ENCODE measurements around the gene EPB41L4A.

EPB41L4A gene

DNA sequence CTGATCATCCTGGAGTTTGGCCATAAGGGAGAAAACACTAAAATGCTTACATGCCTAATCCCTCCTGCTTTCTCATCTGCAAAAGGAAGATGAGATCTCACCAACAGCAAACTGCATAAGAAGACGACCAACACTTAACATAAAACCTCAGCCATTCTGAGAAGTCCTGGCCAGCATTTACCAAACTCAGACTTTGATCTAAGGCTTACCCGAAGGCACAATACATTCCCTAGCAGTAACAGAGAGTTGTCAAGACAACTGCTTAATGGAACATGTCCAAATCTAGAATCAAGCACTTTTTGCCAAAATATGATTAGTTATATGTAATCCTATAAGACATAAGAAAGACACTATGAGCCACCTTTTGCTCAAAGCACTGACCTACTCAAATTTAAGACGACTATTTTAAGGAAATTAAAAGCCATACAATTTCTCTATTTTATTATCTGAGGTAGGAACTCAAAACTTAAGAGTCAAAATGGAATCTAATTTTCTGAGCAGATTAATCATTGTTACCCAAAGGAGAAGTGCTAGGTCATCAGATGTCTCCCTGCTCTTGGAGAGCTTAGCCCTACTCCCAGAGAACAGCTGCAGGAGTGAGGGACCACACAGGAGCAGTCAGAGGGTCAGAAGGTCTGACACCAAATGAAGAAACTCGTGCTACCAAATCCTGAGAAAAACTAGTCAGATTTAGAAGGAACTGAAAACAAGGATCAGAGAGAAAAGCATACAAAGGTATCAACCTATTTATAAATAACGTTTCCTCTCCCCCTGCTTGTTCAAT is 39.3 kb downstream of the EPB41L4A start:
- no peak overlapping the region for H3K4ac ChIP-seq (ENCODE audit: low read depth, low read length)

DNA sequence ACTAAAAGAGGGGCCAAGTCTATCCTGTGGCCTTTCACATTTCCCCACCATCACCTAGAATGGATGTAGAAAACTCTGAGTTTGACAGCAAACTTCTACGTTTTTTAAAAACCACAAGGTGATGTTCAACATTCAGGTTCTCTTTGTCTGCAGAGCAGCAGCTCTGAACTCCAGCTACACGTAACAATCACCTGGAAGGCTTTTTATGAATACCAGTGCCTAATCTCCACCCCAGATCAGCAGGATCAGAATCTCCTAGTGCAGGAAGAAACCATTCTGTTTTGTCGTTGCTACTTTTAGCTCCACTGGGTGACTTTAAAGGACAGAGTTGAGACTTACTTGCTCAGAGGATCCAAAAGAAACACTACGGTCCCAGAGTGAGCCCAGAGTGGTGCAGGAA is 44.3 kb downstream of the EPB41L4A start:
- Histone ChIP-seq H3K4me3 (ENCODE audit: low read length) (no peak overlapping the region), H3K9ac (ENCODE audit: low read length) (no peak overlapping the region), H3K27ac (ENCODE audit: low read depth, low read length) (no peak overlapping the region), H2BK5ac (ENCODE audit: low read length) (no peak overlapping the region), H2AK5ac (ENCODE audit: low read length) (no peak overlapping the region), H4K8ac (ENCODE audit: low read depth, low read length) (no peak overlapping the region), H3K23ac (ENCODE audit: low read length) (no peak overlapping the region), H3K4me2 (ENCODE audit: low read length) (no peak overlapping the region), H3K27me3 (ENCODE audit: insufficient read depth, low read length, poor library complexity) (no peaks in the 10 kb centered on the region), H3K79me2 (ENCODE audit: control insufficient read depth, insufficient read depth, low read length) (no peaks in the 10 kb centered on the region), H2BK15ac (replicated peaks; ENCODE audit: low read depth) (no peak overlapping the region), H3K4me1 (ENCODE audit: control insufficient read depth, low read depth, low read length) (no peaks in the 10 kb centered on the region), H3K56ac (ENCODE audit: low read length) (no peak overlapping the region), H3K18ac (ENCODE audit: low read length) (no peak overlapping the region), H2BK120ac (ENCODE audit: low read depth, low read length) (no peak overlapping the region), H4K5ac (ENCODE audit: low read length) (no peak overlapping the region), H3K4ac (ENCODE audit: low read depth, low read length) (no peak overlapping the region), H3K36me3 (ENCODE audit: control insufficient read depth, insufficient read depth, low read length) (no peaks in the 10 kb centered on the region), H3K79me1 (ENCODE audit: low read length) (peaks cover 2% of the 10 kb centered on the region)
- no peak for DNase-seq
- no CpG with 5 or more reads among the region's 4 CpGs for WGBS (ENCODE audit: extremely low coverage, insufficient coverage, low lambda C conversion rate)

More for the DNA sequence above, 39.3 kb downstream of the EPB41L4A start:
- no peak overlapping the region for H3K4me2 ChIP-seq (ENCODE audit: low read length)
- H4K8ac ChIP-seq (ENCODE audit: low read depth, low read length): no peak overlapping the region
- H3K27ac ChIP-seq (ENCODE audit: low read depth, low read length): no peak overlapping the region
- no peak overlapping the region for H3K9ac ChIP-seq (ENCODE audit: low read length)
- H3K4me1 ChIP-seq (ENCODE audit: control insufficient read depth, low read depth, low read length): no peaks in the 10 kb centered on the region
- no peak overlapping the region for H3K23ac ChIP-seq (ENCODE audit: low read length)
- no peak overlapping the region for H3K18ac ChIP-seq (ENCODE audit: low read length)
- no peak for DNase-seq
- H2BK120ac ChIP-seq (ENCODE audit: low read depth, low read length): no peak overlapping the region
- H4K5ac ChIP-seq (ENCODE audit: low read length): no peak overlapping the region
- no peaks in the 10 kb centered on the region for H3K27me3 ChIP-seq (ENCODE audit: insufficient read depth, low read length, poor library complexity)
- WGBS (ENCODE audit: extremely low coverage, insufficient coverage, low lambda C conversion rate): no CpG with 5 or more reads among the region's 5 CpGs
- H3K79me1 ChIP-seq (ENCODE audit: low read length): peaks cover 2% of the 10 kb centered on the region
- no peak overlapping the region for H3K4me3 ChIP-seq (ENCODE audit: low read length)
- no peak overlapping the region for H2AK5ac ChIP-seq (ENCODE audit: low read length)
- no peaks in the 10 kb centered on the region for H3K79me2 ChIP-seq (ENCODE audit: control insufficient read depth, insufficient read depth, low read length)
- no peak overlapping the region for H3K56ac ChIP-seq (ENCODE audit: low read length)
- no peak overlapping the region for H2BK5ac ChIP-seq (ENCODE audit: low read length)
- H3K36me3 ChIP-seq (ENCODE audit: control insufficient read depth, insufficient read depth, low read length): no peaks in the 10 kb centered on the region
- H2BK15ac ChIP-seq (replicated peaks; ENCODE audit: low read depth): no peak overlapping the region

DNA sequence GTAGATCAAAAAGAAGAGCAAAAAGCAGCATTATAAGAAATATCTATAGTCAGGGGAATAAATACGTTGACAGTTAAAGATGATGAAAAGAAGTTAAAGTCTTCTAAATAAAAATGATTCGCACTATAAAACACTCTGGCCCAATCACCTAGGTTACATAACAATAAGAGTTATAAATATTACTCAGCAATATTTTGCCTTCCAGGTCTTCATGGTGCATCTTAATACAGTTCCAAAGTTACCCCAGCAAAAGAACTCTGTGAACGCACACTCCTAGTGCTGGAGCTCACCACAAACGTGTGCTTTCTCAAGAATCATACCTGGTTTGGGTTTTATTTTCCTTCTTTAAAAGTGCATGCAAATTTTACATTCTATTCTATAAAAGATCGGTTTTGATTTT is 44.7 kb downstream of the EPB41L4A start:
- no peak overlapping the region for H3K4me2 ChIP-seq (ENCODE audit: low read length)
- H2BK120ac ChIP-seq (ENCODE audit: low read depth, low read length): no peak overlapping the region
- no peak overlapping the region for H4K8ac ChIP-seq (ENCODE audit: low read depth, low read length)
- no peak for DNase-seq
- no peak overlapping the region for H2BK5ac ChIP-seq (ENCODE audit: low read length)
- no peak overlapping the region for H4K5ac ChIP-seq (ENCODE audit: low read length)
- no peaks in the 10 kb centered on the region for H3K36me3 ChIP-seq (ENCODE audit: control insufficient read depth, insufficient read depth, low read length)
- no peak overlapping the region for H2AK5ac ChIP-seq (ENCODE audit: low read length)
- H3K27me3 ChIP-seq (ENCODE audit: insufficient read depth, low read length, poor library complexity): no peaks in the 10 kb centered on the region
- H3K79me1 ChIP-seq (ENCODE audit: low read length): peaks cover 2% of the 10 kb centered on the region
- no CpG with 5 or more reads among the region's 5 CpGs for WGBS (ENCODE audit: extremely low coverage, insufficient coverage, low lambda C conversion rate)
- no peaks in the 10 kb centered on the region for H3K4me1 ChIP-seq (ENCODE audit: control insufficient read depth, low read depth, low read length)
- no peak overlapping the region for H2BK15ac ChIP-seq (replicated peaks; ENCODE audit: low read depth)
- no peak overlapping the region for H3K4me3 ChIP-seq (ENCODE audit: low read length)
- no peak overlapping the region for H3K4ac ChIP-seq (ENCODE audit: low read depth, low read length)
- no peak overlapping the region for H3K9ac ChIP-seq (ENCODE audit: low read length)
- no peaks in the 10 kb centered on the region for H3K79me2 ChIP-seq (ENCODE audit: control insufficient read depth, insufficient read depth, low read length)
- no peak overlapping the region for H3K27ac ChIP-seq (ENCODE audit: low read depth, low read length)
- no peak overlapping the region for H3K56ac ChIP-seq (ENCODE audit: low read length)
- H3K18ac ChIP-seq (ENCODE audit: low read length): no peak overlapping the region
- no peak overlapping the region for H3K23ac ChIP-seq (ENCODE audit: low read length)

DNA sequence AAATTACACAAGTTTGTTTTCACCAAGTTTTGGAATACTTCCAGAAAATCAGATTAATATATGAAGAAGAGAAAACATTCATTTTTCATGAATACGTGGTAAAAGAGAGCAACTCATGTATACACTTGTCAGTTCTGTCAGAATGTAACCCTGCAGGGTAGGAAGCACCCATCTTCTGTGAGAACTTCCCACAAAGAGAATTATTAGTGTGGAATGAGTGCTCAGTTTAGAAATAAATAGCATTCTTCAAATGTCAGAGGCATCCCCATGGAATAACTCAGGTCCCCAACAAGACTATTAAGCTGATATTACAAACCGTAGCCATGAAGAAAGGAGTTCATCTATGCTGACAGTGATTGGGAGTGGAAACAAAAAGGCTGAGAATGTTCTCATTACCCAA is 45.2 kb downstream of the EPB41L4A start:
- H3K4me3 ChIP-seq (ENCODE audit: low read length): no peak overlapping the region
- H3K56ac ChIP-seq (ENCODE audit: low read length): no peak overlapping the region
- no peaks in the 10 kb centered on the region for H3K36me3 ChIP-seq (ENCODE audit: control insufficient read depth, insufficient read depth, low read length)
- no peak overlapping the region for H2AK5ac ChIP-seq (ENCODE audit: low read length)
- H4K8ac ChIP-seq (ENCODE audit: low read depth, low read length): no peak overlapping the region
- H3K79me1 ChIP-seq (ENCODE audit: low read length): peaks cover 1% of the 10 kb centered on the region
- H3K79me2 ChIP-seq (ENCODE audit: control insufficient read depth, insufficient read depth, low read length): no peaks in the 10 kb centered on the region
- H3K4me2 ChIP-seq (ENCODE audit: low read length): no peak overlapping the region
- H3K4ac ChIP-seq (ENCODE audit: low read depth, low read length): no peak overlapping the region
- no CpG with 5 or more reads among the region's 2 CpGs for WGBS (ENCODE audit: extremely low coverage, insufficient coverage, low lambda C conversion rate)
- H3K27me3 ChIP-seq (ENCODE audit: insufficient read depth, low read length, poor library complexity): no peaks in the 10 kb centered on the region
- no peak overlapping the region for H2BK120ac ChIP-seq (ENCODE audit: low read depth, low read length)
- no peak overlapping the region for H3K9ac ChIP-seq (ENCODE audit: low read length)
- H3K27ac ChIP-seq (ENCODE audit: low read depth, low read length): no peak overlapping the region
- no peak overlapping the region for H3K23ac ChIP-seq (ENCODE audit: low read length)
- H3K4me1 ChIP-seq (ENCODE audit: control insufficient read depth, low read depth, low read length): no peaks in the 10 kb centered on the region
- no peak for DNase-seq
- no peak overlapping the region for H4K5ac ChIP-seq (ENCODE audit: low read length)
- no peak overlapping the region for H2BK5ac ChIP-seq (ENCODE audit: low read length)
- H3K18ac ChIP-seq (ENCODE audit: low read length): no peak overlapping the region
- H2BK15ac ChIP-seq (replicated peaks; ENCODE audit: low read depth): no peak overlapping the region

DNA sequence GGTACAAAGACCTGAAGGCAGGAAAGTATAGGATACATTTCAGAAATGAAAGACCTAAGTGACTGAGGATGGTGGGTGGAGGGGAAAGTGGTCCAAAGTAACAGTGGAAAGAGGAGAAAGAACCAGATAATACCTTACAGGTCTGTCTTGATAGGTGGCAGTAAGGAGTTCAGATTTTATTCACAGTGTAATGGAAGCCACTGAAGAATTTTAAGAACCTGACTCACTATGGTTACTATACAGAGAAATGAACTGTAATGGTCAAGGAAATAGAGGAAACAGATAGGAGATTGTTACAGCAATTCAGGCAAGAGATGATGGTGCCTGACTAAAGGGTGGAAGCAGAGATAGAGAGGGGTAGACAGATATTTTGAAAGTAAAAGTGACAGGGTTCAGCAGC is 46.5 kb downstream of the EPB41L4A start:
- no peak overlapping the region for H2AK5ac ChIP-seq (ENCODE audit: low read length)
- no peak overlapping the region for H3K4me2 ChIP-seq (ENCODE audit: low read length)
- H3K56ac ChIP-seq (ENCODE audit: low read length): no peak overlapping the region
- no peak overlapping the region for H3K9ac ChIP-seq (ENCODE audit: low read length)
- H3K4ac ChIP-seq (ENCODE audit: low read depth, low read length): no peak overlapping the region
- H2BK120ac ChIP-seq (ENCODE audit: low read depth, low read length): no peak overlapping the region
- H3K79me2 ChIP-seq (ENCODE audit: control insufficient read depth, insufficient read depth, low read length): no peaks in the 10 kb centered on the region
- no peak overlapping the region for H2BK5ac ChIP-seq (ENCODE audit: low read length)
- no peak overlapping the region for H3K23ac ChIP-seq (ENCODE audit: low read length)
- H3K36me3 ChIP-seq (ENCODE audit: control insufficient read depth, insufficient read depth, low read length): no peaks in the 10 kb centered on the region
- no peak overlapping the region for H3K4me3 ChIP-seq (ENCODE audit: low read length)
- no peak overlapping the region for H4K8ac ChIP-seq (ENCODE audit: low read depth, low read length)
- no peaks in the 10 kb centered on the region for H3K79me1 ChIP-seq (ENCODE audit: low read length)
- H3K27ac ChIP-seq (ENCODE audit: low read depth, low read length): no peak overlapping the region
- DNase-seq: no peak
- H3K4me1 ChIP-seq (ENCODE audit: control insufficient read depth, low read depth, low read length): no peaks in the 10 kb centered on the region
- H3K27me3 ChIP-seq (ENCODE audit: insufficient read depth, low read length, poor library complexity): no peaks in the 10 kb centered on the region
- H3K18ac ChIP-seq (ENCODE audit: low read length): no peak overlapping the region
- no peak overlapping the region for H4K5ac ChIP-seq (ENCODE audit: low read length)
- no peak overlapping the region for H2BK15ac ChIP-seq (replicated peaks; ENCODE audit: low read depth)

DNA sequence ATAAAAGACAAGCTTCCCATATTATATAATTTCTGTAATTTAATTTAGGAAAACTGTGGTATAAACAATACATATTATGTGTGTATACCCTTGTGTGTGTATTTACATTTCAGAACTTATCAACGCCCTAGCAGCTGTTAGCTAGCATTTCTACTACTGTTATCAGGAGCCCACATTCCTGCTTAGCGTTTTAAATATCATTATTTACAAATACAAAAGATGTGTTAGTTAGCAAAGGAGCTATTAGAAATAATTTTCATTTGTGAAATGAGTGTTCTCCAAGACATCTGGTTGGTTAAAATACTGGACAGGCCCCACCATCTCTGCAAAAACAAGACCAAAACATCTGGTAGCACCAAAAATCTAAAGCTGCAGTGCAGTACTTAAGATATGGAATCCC is 48.0 kb downstream of the EPB41L4A start:
- no peak overlapping the region for H3K23ac ChIP-seq (ENCODE audit: low read length)
- H2AK5ac ChIP-seq (ENCODE audit: low read length): no peak overlapping the region
- H3K27me3 ChIP-seq (ENCODE audit: insufficient read depth, low read length, poor library complexity): no peaks in the 10 kb centered on the region
- no peak overlapping the region for H2BK5ac ChIP-seq (ENCODE audit: low read length)
- H3K4me1 ChIP-seq (ENCODE audit: control insufficient read depth, low read depth, low read length): no peaks in the 10 kb centered on the region
- no peak overlapping the region for H2BK120ac ChIP-seq (ENCODE audit: low read depth, low read length)
- H3K36me3 ChIP-seq (ENCODE audit: control insufficient read depth, insufficient read depth, low read length): no peaks in the 10 kb centered on the region
- H4K5ac ChIP-seq (ENCODE audit: low read length): no peak overlapping the region
- H3K4me2 ChIP-seq (ENCODE audit: low read length): no peak overlapping the region
- H3K56ac ChIP-seq (ENCODE audit: low read length): no peak overlapping the region
- H3K4me3 ChIP-seq (ENCODE audit: low read length): no peak overlapping the region
- no peak overlapping the region for H3K18ac ChIP-seq (ENCODE audit: low read length)
- no peak overlapping the region for H4K8ac ChIP-seq (ENCODE audit: low read depth, low read length)
- whole genome bisulfite sequencing (ENCODE audit: extremely low coverage, insufficient coverage, low lambda C conversion rate): no CpG with 5 or more reads among the region's 2 CpGs
- H3K9ac ChIP-seq (ENCODE audit: low read length): no peak overlapping the region
- H2BK15ac ChIP-seq (replicated peaks; ENCODE audit: low read depth): no peak overlapping the region
- no peaks in the 10 kb centered on the region for H3K79me1 ChIP-seq (ENCODE audit: low read length)
- H3K79me2 ChIP-seq (ENCODE audit: control insufficient read depth, insufficient read depth, low read length): no peaks in the 10 kb centered on the region
- DNase-seq: no peak
- H3K4ac ChIP-seq (ENCODE audit: low read depth, low read length): no peak overlapping the region
- no peak overlapping the region for H3K27ac ChIP-seq (ENCODE audit: low read depth, low read length)

Data from mesendoderm (in vitro differentiated cells).